GM18951 (cell line): Measurements from ENCODE around the gene ANKH.

Source experiments
- POLR2A ChIP-seq: IDR thresholded peaks from 4 replicates; pipeline ENCODE4 v1.6.1; 2011; ENCODE audit warnings: mild to moderate bottlenecking; ENCODE audit not compliant: insufficient read length, insufficient read depth; ENCODE audit errors: extremely low read depth
- in situ Hi-C: fragments of 300-500 bp; cut with MboI; formaldehyde crosslinking; loops from one replicate; pipeline ENCODE4 v1.12.0; 2022; ENCODE audit warnings: low sequenced_read_pairs, mixed read lengths, inconsistent platforms; ENCODE audit not compliant: unreplicated experiment

The ANKH gene

GRCh38 chr5:14727428-14727865 lies 144.1 kb downstream of the ANKH start:
- in situ Hi-C loops, result no loop called here
- no peak for TF ChIP-seq POLR2A

GRCh38 chr5:14726066-14726838 lies 145.3 kb downstream of the ANKH start:
- TF ChIP-seq POLR2A, result no peak
- in situ Hi-C loops, result no loop called here

GRCh38 chr5:14724633-14725032 lies 146.9 kb downstream of the ANKH start:
- TF ChIP-seq POLR2A, result no peak
- in situ Hi-C loops, result no loop called here

- in situ Hi-C loops, result no loop called here
Measured at GRCh38 chr5:14723701-14724132, 147.9 kb downstream of the ANKH start.

GRCh38 chr5:14722923-14723322 lies 148.7 kb downstream of the ANKH start:
- in situ Hi-C loops, result no loop called here
- TF ChIP-seq POLR2A, result no peak

More at GRCh38 chr5:14723701-14724132, 147.9 kb downstream of the ANKH start:
- no peak for TF ChIP-seq POLR2A

GRCh38 chr5:14721990-14722656 lies 149.5 kb downstream of the ANKH start:
- in situ Hi-C loops, result no loop called here
- no peak for TF ChIP-seq POLR2A

GRCh38 chr5:14720236-14720923 lies 151.2 kb downstream of the ANKH start:
- TF ChIP-seq POLR2A, result no peak
- in situ Hi-C loops, result no loop called here

GRCh38 chr5:14718778-14719177 lies 152.8 kb downstream of the ANKH start:
- no peak for TF ChIP-seq POLR2A
- in situ Hi-C loops, result no loop called here

- in situ Hi-C loops, result no loop called here
- TF ChIP-seq POLR2A, result no peak
Measured at GRCh38 chr5:14716755-14717752, 154.5 kb downstream of the ANKH start.

GRCh38 chr5:14715481-14715880 lies 156.1 kb downstream of the ANKH start:
- no peak for TF ChIP-seq POLR2A
- in situ Hi-C loops, result no loop called here

- in situ Hi-C loops, result no loop called here
- no peak for TF ChIP-seq POLR2A
Measured at GRCh38 chr5:14714706-14715105, 156.9 kb downstream of the ANKH start.
